Endothelial cell of umbilical vein (primary cell): Measurements from ENCODE around the gene NUDT2.

Experiments
- EZH2 ChIP-seq: IDR thresholded peaks from 2 replicates; pipeline ENCODE4 v1.6.1; 2012; ENCODE audit warnings: borderline replicate concordance, low read depth, mild to moderate bottlenecking, moderate library complexity, low read length, inconsistent platforms; ENCODE audit not compliant: severe bottlenecking
- JUN ChIP-seq: IDR thresholded peaks from 2 replicates; pipeline ENCODE4 v1.6.1; 2011; ENCODE audit warnings: borderline replicate concordance, low read depth; ENCODE audit not compliant: insufficient read length, insufficient read depth
- POLR2A ChIP-seq: IDR thresholded peaks from 2 replicates; pipeline ENCODE4 v1.6.1; 2012; ENCODE audit warnings: low read depth, mild to moderate bottlenecking, control low read depth, low read length
- POLR2AphosphoS5 ChIP-seq: IDR thresholded peaks from 2 replicates; pipeline ENCODE4 v1.6.1; 2012; ENCODE audit warnings: low read depth, mild to moderate bottlenecking, control low read depth, low read length, moderate library complexity; ENCODE audit not compliant: insufficient read depth
- TF ChIP-seq, protein P1 (sequence below), 2 donors: IDR thresholded peaks; 1 replicate in 1 of 2; 2 replicates in 1 of 2; pipeline ENCODE4 v1.5.1; 2011; ENCODE audit warnings: low read length in 2 of 2, mild to moderate bottlenecking in 2 of 2, moderate library complexity in 2 of 2, control low read depth in 1 of 2, inconsistent platforms in 1 of 2, low read depth in 1 of 2; ENCODE audit not compliant: insufficient read depth in 1 of 2; ENCODE audit errors: extremely low read depth in 1 of 2

DNA sequence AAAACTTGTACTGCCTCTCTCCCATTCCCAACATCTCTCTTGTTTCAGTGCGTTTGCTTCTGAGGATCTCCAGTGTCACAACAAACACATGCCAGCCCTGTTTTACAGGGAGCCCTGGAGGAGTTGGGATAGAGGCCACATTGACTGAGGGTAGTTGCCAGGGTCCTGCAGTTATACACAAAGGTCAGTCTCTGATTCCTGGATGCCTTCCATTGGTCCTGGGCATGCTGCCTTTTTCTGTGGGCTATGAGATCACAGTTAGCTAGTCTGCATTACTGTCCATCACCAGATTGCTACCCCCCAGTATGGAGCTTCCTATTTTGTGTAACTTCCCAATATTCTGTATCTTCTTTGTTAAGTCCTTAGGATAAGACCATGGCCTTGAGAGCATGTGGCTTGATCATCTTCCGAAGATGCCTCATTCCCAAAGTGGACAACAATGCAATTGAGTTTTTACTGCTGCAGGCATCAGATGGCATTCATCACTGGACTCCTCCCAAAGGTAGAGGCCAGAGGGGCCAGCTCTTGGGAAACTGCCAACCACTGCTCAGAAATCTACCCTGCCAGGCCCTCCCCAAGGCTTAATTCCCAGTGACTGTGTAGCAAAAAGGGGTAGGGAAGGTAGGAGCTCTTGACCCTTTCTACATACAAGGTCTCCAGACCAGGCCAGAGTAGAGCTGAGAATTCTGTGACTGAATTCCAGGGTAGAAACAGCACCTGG lies 9.5 kb downstream of the NUDT2 start:
- TF ChIP-seq JUN (no peak), POLR2AphosphoS5 (no peak), EZH2 (no peak), POLR2A (no peak)
- TF ChIP-seq, protein P1, sequence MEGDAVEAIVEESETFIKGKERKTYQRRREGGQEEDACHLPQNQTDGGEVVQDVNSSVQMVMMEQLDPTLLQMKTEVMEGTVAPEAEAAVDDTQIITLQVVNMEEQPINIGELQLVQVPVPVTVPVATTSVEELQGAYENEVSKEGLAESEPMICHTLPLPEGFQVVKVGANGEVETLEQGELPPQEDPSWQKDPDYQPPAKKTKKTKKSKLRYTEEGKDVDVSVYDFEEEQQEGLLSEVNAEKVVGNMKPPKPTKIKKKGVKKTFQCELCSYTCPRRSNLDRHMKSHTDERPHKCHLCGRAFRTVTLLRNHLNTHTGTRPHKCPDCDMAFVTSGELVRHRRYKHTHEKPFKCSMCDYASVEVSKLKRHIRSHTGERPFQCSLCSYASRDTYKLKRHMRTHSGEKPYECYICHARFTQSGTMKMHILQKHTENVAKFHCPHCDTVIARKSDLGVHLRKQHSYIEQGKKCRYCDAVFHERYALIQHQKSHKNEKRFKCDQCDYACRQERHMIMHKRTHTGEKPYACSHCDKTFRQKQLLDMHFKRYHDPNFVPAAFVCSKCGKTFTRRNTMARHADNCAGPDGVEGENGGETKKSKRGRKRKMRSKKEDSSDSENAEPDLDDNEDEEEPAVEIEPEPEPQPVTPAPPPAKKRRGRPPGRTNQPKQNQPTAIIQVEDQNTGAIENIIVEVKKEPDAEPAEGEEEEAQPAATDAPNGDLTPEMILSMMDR (IDR thresholded peaks at IDR 0.05; ENCODE audit: extremely low read depth in 1 of 2, insufficient read depth in 1 of 2, low read depth in 1 of 2, low read length in 2 of 2): no peak
